Left ventricle myocardium superior (tissue), 1 donor: Measurements from ENCODE around the gene ADCY5. TPM values are rescaled to one million over a fixed set of nuclear protein-coding genes. Genes with fewer than 3 reads are reported as not detected.

Experiments used
- ATAC-seq: fragments of 200-7000 bp; cut with Tn5 transposase; one replicate; pipeline ENCODE4 v1.9.1; 2020; ENCODE audit warnings: mild to moderate bottlenecking, moderate library complexity
- DNase-seq: peaks from one replicate; pipeline ENCODE4 v3.0.0-alpha.2; 2020
- intact Hi-C: fragments of 100-400 bp; cut with micrococcal nuclease; formaldehyde crosslinking; loops from one replicate; pipeline ENCODE4 v1.11.0; 2022
- total RNA-seq: library from RNA; stranded (reverse); fragmentation: NEBNext Ultra II Directional; extraction: Animal tissue kit (Norgen Biotek cat#: 25700); gene quantifications from one replicate; pipeline ENCODE4 v1.2.1, GENCODE V29; 2021
- donor health status: DM: no; HTN: yes; CAD: no; lungs with severe emphysema.

Gene ADCY5
- total RNA-seq, 1 donor from 2014 or later, result 273 TPM

DNA sequence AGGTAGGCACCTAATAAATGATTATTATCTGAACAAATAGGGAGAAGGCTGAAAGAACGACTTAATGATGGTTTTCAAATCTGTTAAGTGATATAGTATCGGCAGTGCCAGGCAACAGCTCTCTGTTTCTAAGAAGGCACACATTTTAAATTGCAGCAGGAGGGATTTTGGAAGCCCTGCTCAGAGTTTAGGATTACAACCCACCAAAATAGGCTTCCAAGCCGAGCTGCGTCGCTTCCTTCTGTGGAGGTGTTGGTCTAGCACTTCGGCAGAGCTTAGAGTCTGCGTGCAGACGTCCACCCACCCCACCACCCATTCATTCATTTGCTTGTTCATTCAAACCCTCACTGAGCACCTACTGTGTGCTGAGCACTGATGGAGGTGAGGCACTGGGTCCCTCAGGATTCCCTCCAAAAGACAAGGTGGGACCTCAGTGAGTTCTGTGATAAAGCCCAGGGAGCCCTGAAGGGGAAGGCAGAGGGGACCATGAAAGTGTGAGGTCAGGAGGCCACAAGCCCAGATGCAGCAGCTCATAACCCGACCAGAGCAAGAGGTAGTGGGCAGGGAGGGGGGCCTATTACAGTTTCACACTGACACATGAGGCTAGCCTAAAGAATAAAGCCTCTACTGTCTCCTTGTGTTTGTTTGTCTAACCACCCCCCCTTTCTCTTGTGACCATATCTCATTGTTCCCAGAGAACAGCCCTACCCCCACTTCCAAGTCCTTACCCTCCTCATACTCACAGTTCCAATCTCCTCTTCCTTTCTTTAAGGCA is 8.9 kb downstream of the ADCY5 start:
- DNase-seq (no peak), ATAC-seq (peak; percentile 5)
- intact Hi-C loops, result loop anchor here (10.0 kb wide), 2 partner anchors 65 to 95 kb away; no protein-coding TSS in a partner anchor

DNA sequence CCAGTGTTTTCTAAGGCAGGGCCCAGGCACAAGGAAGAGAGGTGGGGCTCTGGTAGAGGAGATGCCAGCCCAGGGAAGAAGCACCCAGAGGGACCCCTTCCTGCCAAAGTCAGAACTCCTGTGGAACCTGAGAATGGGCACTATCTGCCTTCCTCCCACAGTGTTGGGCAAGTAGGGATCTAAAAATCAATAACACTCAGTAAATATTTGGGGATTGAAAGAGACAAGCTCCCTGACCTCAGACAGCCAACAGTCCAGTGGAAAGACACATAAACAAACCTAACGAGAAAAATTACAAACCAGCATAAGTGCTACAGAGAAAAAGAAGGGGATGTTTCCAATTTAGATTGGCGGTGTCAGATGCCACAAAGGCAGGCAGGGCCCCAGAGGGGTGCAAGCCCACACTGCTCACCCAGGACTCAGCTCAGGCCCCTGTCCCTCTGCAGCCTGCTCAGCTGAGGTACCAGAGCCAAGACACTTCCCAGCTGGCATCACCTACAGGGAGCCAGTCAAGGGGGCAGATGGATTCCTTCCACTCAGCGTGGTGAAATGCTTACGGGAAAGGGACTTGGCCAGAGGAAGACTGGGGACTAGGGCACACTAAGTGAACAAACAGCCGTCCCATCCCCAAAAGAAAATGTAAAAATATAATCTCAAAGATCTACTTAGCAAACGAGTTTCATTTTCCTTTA is 15.9 kb downstream of the ADCY5 start:
- ATAC-seq (peak; percentile 87), DNase-seq (peak; percentile 52)
- intact Hi-C loops, result no loop called here

DNA sequence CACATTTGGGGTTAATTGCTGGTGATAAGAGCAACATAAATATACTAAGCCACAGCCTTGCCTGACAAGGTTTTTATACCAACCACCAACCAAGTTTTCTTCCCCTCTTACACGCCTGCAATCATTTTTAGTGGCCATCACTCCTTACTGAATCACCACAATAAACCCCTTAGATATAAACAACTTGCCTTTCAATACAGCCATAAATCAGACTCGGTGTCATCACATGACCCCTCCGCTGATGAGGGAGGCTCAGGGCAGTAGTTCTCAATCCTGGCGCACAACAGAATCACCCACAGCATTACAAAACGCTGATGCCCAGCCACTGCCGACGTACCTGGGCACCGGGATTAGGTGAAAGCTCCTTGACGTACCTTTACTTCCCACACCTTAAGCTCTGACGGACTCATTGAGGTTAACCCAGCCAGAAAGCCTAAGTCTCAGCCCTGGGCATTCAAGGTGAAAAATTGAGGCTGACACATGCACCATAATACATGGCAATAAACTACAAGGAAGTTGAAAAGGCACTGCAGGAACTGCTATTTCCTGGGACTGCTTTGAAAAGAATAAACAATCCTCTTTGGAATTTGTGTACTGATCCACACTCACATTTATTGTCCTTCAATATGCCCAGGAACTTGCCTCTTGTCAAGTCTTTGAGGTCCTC is 17.1 kb downstream of the ADCY5 start:
- DNase-seq (no peak), ATAC-seq (no peak)
- intact Hi-C loops, result no loop called here

DNA sequence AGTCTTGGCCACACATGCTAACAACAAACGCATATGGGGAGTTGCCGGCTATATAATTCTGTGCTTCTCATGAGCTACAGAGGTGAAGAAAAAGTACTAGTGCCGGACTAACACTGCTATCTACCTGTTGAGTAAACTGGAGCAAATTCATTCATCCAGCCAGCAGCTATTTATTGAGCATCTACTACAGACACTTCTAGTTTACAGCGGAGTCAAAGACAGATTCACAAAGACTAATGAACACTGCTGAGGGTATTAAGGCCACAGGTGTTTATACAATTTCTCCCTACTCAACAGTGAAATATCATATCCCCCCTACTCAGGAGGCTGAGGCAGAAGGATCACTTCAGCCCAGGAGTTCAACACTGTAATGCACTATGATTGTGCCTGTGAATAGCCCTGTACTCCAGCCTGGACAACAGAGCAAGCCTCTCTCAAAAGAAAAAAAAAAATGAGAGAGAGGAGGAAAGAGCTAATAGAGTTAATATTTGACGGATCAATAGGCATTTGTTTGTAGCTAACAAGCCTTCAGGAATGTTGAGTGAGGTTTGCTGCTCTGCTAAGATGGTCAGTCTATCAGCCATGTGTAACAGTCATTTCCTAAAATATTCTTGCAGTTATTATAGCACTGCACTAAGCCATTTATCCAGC is 17.8 kb downstream of the ADCY5 start:
- DNase-seq (no peak), ATAC-seq (no peak)
- intact Hi-C loops, result no loop called here

DNA sequence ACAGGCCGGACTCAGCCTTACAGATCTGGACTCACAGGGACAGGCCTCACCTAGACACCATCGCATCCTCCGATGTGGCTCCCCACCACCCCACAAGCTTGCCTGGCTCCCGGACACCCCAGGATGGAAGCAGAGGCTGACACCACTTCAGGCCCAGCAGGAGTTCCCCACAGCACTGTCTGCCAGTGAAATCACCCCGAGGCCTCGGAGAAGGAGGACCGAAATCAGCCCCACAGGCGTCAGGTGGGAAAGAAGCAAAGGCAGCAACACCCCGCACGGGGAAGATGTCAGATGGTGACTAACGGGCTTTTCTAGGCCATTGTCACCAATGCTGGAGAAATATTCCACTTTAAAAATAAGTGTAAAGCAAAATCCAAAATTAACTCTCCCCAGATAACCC is 18.6 kb downstream of the ADCY5 start:
- ATAC-seq (no peak), DNase-seq (no peak)
- intact Hi-C loops, result no loop called here

DNA sequence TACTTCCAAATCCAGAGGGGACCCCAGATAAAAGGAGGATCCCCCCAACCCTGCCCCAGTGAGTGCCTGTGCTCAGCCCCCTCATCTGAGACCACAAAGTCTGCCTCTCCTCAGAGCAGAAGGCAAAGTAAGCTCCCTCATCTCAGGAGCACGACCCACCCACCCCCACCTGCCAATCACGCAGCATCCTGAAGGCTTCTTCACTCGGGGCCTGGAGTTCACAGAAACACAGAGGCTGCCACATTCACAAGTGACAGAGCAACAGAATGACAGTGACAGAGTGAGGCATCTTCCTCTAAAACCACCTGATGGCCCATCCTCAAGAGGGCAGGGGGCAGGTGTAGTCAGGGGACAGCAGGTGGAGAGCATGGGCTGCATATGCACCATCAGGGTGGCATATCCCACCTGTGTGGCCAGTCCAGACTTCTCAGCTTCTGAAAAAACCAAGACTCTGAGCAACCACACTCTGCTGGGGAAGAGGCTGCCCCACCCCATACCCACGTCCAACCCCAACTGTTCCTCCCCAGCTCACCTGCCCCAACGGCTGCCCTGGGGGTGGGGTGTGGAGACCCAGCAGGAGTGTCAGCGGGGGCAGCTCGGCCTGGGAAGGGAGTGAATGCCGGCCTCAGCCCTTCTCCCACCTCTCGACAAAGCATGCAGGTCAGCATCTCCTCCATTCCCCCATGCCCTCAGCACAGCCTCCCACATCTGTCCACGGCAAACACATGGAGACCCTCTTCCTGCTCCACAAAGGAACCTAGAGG is 19.3 kb downstream of the ADCY5 start:
- intact Hi-C loops, result no loop called here
- no peak for ATAC-seq
- no peak for DNase-seq

DNA sequence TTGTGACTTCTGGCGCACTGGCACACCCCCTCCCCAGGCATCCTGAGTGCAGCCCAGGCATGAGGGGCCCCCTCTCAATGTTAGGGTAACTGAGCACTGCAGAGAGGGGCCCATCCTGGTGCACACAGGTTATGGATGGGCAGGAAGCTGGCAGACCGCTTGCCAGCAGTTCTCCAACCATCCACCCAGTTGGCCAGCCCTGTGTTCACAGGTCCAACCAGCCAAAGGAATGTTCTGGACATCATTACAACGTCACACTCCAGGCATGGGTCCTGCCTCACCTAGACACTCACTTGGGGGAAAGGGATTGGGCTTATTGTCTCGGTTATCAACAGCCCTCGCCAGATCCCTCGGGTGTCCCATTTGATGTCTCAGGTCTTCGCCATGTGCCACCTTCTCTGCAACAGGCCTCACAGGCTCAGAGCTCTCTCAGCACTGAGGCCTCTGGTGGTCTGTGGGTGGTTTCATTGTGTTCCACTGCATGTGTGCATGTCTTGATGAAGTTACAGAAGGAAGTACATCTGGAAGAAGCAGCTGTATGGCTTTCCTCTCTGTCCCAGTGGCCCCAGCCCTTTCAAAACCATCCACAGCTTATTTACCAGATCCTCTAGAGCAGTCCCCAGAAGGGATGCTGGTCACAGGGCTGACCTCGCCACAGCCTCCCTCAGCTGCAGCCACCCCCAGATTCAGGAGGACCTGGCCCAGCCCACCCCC is 23.7 kb downstream of the ADCY5 start:
- DNase-seq (peak; percentile 64), ATAC-seq (peak; percentile 65)
- intact Hi-C loops, result no loop called here

DNA sequence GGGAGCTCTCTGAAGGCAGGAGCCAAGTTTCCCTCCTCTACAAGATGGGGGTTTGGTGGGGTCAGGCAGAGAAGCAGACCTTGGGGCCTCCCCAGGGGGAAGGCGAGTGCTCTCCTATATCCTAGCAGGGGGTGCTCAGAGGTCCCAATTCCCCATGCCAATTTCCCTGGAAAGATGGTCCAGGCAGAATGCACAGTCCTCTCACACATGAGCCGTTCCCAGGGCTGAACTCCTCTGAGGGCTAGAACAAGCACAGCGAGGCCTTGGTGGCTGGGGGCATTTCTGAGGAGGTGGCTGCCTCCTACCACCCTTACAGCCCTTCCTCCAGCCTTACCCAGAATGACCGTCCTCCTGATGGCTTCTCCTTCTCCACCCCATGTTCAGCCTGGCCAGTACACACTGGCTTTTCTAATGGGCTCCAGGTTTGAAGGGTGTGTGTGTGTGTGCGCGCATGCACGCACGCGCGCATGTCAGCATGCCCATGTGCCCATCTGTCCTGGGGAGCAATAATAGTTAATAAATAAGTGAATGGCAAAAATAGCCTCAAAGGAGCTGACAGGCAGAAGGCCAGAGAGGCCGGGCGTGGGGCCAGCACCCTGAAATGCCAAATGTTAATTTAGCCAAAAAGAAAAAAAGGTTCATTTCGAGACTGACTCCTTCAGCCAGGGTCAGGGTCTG is 24.4 kb downstream of the ADCY5 start:
- intact Hi-C loops, result no loop called here
- ATAC-seq (peak; percentile 38), DNase-seq (peak; percentile 76)

DNA sequence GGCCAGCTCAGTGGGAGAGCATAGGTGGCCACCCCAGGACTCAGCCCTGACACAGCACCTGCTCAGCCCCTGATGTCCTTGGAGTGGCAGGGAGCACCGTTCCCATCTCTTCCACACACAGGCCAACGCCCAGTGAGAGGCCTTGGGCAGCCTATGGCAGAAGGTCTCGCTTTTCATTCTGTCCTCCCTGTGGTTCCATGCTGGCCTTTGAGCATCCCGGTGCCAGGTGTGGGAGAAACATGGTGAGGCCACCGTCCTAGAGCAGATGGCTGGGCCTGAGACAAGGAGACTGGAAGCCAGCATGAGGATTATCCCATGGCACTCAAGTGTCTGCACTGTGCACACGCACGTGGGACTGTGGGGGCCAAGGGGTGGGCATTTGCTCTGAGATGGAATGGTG is 25.1 kb downstream of the ADCY5 start:
- ATAC-seq (no peak), DNase-seq (peak; percentile 13)
- intact Hi-C loops, result no loop called here

DNA sequence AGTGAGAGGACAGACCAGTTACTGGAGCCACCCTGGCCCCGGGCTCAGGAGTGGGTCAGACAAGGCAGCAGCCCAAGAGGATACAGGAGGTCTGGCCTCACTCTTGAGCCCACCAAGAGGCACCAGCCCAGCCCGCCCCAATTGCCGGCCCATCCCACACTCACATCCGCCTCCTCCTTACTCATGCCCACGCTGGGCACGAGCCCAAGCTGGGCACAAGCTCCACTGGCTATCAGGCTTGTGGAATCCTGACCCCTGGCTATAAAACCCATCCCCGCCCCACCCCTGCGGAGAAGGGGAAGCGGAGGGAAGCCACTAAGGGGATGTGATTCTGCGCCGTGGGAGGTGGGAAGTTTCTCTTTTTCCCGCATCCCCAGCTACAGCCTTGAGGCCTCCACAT is 25.9 kb downstream of the ADCY5 start:
- intact Hi-C loops, result no loop called here
- ATAC-seq, result peak; percentile 64
- peak; percentile 78 for DNase-seq

DNA sequence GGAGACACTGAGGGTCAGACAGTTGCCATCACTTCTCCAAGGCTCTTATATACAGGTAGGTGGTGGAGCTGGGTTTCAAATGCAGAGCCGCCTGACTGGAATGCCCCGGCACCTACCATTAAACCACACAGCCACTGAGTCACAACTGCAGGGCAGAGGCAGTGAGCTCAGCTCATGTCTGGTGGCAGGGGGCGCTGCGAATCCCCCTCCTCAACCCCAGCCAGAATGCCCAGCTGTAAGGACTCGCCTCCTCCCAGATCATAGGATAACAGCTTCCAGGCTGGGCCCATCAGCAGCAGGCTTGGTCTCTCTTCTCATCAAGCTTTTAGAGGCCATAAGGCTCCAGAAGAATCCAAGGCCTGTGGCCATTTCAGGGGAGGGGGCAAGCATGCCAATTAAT is 26.4 kb downstream of the ADCY5 start:
- ATAC-seq (no peak), DNase-seq (no peak)
- intact Hi-C loops, result no loop called here

DNA sequence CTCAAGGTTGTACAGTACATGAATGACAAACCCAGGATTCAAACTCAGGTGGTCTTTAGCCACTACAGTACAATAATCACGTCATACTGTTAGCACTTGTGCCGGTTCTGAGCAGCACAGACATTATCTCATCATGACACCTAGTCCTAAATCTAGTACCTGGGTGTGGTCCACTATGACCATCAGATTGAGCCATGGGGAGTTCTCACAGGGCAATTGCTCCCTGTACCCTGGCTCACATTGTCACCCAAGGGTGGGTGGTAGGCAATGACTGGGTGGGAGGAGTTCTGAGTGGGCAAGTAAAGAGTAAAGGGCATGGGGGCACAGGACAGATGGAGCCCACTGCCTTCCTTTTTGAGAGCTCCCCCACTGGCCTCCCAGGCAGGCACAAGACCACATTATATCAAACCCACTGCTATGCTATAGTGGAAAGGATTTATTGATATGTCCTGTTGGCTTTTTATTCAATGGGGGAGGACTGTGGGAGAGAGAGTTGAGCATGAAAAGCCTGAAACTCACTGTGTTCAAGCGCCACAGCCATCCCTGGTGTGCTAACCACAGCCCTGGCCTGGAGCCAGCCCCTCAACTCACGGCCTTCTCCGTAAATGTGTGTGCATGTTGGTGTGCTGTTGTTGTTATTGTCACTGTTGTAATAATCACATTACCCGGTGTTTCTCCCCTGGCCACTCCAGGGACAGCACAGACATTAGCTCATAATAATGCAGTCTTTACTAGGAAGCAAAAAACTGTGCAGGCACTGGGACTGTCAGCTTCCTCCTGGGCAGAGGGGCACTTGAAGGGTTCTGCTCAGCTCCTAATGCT is 27.3 kb downstream of the ADCY5 start:
- DNase-seq (peak; percentile 76), ATAC-seq (no peak)
- intact Hi-C loops, result no loop called here

DNA sequence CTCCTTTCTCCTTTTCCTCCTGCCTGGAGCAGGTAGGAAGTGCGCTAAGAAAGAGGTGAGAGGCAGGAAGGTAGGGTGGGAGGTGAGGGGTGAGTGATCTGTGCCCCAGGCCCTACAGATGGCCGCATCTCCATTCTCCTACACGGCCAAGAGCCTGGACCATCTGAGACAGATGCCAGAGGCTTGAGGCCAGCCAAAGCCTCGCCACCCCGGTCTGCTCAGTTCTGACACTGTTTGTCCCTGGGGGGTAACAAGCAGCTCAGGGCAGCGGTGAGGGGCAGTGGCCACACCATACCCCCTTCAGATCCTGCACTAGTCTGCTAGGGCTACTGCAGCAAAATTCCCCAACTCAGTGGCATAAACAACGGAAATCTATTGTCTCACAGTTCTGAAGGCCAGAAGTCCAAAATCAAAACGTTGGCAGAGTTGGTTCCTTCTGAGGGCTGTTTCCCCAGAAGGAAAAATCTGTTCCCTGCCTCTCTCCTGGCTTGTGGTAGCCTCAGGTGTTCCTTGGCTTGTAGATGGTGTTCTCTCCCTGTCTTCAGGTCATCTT is 28.4 kb downstream of the ADCY5 start:
- DNase-seq (no peak), ATAC-seq (no peak)
- intact Hi-C loops, result no loop called here

DNA sequence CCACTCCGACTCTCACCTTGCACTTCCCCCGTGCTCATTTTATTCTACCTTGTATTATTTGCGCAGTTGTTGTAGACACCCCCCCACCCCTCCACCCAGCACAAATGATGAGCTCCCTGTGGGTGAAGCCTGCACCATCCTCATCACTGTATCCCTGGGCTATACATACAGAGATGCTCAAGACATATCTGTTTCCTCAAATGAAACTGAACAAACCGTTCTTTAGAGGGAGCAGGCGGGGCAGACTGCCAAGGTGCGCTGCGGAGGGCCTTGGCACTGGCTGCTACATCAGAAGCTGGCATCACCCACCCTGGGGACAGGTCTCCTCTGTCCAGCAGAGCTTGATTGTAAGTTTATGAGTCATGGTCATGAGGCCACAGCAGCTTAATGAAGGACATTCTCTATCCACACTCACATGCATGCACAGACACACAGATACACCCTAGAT is 29.0 kb downstream of the ADCY5 start:
- peak; percentile 89 for DNase-seq
- peak; percentile 66 for ATAC-seq
- intact Hi-C loops, result no loop called here

DNA sequence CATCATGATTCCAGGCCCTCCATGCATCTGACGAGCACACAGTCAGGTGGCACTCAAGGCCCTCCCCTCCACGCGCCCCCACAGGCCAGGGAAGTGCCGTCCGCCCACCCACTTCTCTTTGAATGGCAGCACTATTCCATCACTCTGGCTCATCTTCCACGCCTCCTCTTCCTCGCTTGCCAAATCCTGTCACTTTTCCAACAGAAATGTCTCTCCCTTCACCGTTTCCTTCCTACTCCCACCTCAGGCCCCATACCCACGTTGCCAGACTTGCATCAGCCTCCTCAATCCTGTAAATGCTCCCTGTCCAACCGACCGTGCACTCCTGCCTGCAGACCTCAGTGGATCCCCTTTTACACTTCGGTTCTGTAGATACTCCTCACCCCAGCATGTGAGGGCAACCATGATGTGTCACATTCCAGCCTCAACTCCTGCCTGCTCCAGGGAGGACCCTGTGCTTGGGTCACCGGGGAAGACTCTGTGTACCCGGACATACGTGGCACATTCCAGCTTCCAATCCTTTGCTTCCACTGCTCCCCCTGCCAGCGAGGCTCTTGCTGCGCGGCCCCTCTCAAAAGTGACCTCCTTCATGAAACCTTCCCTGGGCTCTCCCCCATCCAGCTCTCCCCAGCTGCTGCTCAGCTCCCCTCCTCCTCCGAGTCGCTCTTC is 29.6 kb downstream of the ADCY5 start:
- DNase-seq (no peak), ATAC-seq (no peak)
- intact Hi-C loops, result no loop called here

DNA sequence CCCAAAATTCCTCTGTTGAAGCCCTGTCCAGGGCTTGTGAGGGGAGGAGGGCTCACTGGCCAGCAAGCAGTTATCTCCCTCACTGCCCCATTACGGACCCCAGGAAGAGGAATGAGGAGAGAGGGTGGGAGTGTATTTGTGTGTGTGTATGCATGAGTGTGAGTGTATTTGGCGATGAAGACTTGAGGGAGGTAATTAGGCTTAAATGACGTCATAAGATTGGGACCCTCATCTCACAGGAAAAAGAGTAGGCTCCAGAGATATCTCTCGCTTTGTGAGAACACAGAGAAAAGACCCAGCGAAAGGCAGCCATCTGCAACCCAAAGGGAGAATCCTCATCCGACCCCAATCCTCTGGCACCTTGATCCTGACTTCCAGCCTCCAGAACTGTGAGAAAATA is 32.2 kb downstream of the ADCY5 start:
- no peak for DNase-seq
- intact Hi-C loops, result no loop called here
- ATAC-seq, result no peak
